Activated CD8-positive, alpha-beta memory T cell treated with anti-CD3 and anti-CD28 coated beads for 48 hours (primary cell): Measurements from ENCODE around the gene AP3S1.
"Not testable (repeated sequence)": the region's sequence is repeated elsewhere in the genome, so short reads cannot be mapped to it uniquely, and the experiment has no call there.

Source experiments
- DNase-seq, 3 experiments: peaks; one replicate each; pipeline ENCODE4 v3.0.0-alpha.2; 2020; ENCODE audit warnings: low read depth in 2 of 3, low spot score in 2 of 3

AP3S1 gene

DNA sequence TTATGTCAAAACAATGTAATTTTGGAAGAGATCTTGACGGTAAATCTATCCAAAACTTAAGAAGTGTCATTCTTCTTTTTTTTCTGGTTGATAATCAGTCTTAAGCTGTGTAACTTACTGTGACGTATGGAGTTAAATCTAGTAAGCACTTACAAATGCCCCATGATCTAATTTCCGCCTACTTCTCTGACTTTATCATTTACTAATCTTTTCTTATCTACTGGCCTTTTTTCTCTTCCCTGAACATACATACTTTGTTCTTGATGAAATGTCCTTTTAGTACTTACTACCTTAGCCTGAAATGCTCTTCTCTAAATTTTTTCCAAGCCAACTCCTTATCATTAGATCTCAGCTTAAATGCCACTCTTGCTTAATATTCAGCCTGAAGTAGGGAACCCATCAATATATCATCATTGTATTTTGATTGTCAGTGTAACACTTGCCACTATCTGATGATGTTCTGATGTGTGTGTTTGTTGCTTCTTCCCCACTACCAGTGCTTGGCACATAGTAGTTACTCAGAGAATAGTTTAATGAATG, 27.6 kb downstream of the AP3S1 start:
- no peak for DNase-seq

DNA sequence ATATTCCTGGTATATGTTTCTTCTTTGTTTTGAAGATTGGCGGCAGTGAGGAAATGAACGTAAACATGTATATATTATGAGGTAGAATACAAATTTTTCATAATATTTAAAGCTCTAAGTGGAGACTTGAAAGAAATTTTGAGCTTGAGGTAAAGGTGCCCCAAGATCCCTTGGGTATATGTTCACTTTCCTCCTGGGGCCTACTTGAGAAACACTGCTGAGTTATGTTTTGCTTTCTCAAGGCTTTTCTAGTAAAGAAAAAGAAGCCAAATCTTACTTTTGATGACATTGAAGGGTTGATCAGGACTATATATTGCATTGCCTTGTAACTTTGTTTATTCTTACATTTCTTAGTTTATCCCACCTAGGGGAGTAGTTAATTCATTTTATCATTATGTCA, 30.7 kb downstream of the AP3S1 start:
- DNase-seq: no peak

DNA sequence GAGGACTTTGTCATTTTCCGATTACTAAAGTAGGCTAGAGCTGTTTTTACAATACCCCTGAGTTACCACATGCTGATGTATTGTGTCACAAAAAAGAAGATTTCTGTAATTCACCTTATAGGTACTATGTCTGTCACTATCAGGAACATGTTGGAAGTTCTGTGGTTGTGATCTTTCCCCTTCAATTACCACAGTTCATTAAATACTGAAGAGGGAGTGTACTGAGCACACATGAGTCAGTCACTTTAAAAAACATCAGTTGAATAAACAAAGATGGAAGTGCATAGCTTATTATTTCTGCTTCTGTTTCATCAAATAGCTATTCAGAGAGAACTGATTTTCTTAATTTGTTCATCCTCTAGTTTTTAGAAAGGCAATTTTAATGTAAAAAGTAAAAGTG, 31.7 kb downstream of the AP3S1 start:
- DNase-seq: no peak

DNA sequence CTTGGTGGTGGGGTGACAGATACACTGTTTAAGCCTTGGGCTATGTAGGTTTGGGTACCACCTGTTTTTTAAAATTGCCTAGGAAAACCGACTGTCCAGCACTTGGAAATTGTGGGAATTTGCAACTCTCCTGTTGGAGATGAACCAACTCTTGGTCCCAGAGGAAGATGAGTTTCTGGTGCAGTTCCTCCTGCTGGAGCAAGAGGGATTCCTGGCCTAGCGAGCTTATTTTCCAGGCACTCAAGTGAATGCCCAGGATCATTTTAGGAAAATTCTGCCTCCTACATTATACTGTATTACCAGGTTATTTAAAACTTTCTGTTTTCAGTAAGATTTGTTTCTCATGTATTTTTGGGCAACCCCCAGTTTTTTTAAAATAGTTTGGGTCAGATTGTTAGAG, 33.7 kb downstream of the AP3S1 start:
- no peak for DNase-seq

DNA sequence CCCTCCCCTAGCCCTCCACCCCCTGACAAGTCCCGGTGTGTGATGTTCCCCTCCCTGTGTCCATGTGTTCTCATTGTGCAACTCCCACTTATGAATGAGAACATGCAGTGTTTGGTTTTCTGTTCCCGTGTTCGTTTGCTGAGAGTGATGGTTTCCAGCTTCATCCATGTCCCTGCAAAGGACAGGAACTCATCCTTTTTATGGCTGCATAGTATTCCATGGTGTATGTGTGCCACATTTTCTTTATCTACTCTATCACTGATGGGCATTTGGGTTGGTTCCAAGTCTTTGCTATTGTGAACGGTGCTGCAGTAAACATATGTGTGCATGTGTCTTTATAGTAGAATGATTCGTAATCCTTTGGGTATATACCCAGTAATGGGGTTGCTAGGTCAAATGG, 35.6 kb downstream of the AP3S1 start:
- not testable (repeated sequence) for DNase-seq

DNA sequence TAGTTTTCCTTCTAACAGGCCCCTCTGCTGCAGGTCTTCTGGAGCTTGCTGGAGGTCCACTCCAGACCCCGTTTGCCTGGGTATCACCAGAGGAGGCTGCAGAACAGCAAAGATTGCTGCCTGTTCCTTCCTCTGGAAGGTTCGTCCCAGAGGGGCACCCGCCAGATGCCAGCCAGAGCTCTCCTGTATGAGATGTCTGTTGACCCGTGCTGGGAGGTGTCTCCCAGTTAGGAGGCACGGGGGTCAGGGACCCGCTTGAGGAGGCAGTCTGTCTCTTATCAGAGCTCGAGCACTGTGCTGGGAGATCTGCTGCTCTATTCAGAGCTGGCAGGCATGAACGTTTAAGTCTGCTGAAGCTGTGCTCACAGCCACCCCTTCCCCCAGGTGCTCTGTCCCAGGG, 40.7 kb downstream of the AP3S1 start:
- DNase-seq: not testable (repeated sequence)

DNA sequence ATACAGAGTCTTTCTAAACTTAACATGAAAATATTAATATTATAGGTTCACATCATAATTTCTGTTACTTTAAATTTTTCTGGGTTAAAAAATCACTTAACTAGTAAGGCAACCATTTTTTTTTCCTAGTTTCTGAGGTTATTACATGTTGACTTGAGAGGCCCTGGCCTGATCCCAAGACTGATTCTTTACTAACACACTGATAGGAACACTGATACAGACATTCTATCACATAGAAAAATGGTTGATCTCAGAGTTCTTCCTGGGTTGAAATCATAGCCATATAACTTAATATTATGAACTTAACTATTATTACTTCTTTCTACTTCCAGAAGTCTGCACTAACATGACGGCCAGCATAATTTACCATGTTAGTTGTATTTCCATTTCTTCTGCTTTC, 43.0 kb downstream of the AP3S1 start:
- DNase-seq: no peak

DNA sequence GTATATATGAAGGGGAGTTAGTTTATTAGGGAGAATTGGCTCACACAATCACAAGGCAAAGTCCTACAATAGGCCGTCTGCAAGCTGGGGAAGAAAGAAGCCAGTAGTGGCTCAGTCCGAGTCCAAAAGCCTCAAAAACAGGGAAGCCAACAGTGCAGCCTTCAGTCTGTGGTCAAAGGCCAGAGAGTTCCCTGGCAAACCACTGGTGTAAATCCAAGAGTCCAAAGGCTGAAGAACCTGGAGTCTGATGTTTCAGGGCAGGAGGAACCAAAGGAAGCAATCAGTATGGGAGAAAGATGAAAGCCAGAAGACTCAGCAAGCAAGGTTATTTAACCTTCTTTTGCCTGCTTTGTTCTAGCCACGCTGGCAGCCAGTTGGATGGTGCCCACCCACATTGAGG, 43.5 kb downstream of the AP3S1 start:
- DNase-seq: not testable (repeated sequence)

DNA sequence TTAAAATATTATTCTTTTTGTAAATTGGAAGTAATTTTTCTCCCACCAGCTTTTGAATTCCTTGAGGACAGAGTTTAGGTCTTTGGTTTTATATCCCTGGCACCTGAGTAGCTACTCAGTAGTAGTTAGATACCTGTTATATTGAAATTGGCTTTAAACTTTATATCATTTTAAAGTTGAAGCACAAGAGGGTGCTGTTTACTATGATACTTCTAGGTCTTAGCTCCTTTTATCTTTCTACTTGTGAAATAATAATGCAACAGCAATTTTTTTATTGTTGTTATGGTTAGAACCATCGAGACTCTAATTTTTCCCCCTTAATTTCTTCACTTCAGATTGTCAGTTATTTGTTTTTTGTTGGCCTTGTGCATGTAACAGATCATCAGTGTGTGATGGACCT, 46.3 kb downstream of the AP3S1 start:
- DNase-seq: no peak

DNA sequence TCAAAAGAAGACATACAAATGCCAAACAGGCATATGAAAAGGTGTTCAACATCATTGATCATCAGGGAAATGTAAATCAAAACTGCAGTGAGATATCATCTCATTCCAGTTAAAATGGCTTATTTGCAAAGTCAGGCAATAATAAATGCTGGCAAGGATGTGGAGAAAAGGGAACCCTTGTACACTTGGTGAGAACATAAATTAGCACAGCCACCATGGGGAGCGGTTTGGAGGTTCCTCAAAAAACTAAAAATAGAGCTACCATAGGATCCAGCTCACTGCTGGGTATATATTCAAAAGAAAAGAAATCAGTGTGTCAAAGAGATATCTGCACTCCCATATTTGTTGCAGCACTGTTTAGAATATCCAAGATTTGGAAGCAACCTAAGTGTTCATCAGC, 50.3 kb downstream of the AP3S1 start:
- DNase-seq: no peak

DNA sequence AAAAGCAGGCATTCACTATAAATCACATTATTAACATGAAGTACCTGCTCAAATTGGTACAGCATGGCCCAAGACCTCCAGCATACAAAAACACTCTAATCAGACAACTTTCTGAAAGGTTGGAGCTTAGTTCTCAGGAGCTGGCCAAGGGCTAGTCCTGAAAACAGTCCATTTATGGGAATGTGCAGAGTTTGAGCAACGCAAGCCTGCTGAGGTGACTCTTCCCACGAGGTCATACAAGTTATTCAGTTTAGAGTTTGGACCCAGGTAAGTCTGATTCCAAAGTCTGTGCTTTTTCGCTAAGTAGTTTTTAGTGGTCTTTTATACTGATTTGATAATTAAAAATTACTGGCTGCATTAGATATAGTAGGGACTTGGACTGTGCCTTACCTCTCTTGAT, 52.6 kb downstream of the AP3S1 start:
- DNase-seq: no peak

DNA sequence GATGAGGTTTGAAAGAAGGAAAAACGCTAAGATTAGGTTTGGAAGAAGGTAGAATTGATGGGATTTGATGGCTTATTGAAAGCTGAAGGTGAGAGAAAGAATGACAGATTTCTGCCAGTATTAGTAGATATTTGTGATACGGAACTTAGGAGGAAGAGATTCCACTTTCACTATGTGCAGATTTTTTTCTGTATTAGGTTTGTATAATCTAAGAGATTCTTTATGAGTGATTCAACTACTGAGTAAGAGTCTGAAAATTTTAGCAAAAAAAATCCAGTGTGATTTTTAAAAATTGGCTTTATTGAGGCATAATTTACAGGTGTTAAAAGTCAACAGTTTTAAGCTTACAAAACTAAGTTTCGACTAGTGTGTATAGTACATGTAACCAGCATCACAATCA, 54.1 kb downstream of the AP3S1 start:
- DNase-seq: no peak

DNA sequence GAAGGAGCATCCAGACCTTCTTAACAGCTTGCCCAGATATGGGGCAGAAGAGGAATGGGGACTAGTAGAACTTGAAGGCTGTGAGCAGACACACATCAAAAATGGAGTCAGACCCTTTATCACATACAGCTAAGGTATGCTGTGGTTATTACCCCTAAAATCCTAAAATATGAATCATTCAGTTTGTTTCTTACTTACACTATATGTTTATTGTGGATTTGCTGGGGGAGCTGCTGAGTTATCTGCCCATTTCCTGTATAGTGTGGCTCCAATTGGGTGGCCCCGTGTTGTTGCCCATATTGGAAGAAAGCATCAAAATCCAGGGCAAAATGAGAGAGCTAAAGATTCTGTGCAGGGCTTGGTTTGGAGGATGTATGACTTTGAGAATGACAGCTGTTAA, 56.9 kb downstream of the AP3S1 start:
- DNase-seq: no peak

DNA sequence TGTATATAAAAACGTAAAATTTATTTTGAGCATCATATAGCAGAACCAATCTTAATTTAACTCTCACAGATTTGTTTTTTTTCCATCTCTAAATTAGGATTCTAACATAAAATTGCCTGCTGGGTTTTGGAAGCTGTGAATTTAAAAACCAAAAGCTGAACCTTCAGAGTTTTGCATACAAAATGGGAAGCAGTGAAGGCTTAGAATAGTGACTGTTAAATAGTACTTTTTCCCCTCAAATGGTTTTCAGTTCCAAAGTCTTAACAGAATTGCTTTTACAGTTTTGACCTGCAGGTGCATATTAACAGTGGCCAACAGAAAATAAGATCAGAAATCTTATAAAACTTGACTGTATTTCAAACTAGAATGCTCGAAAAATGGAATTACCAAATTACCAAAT, 65.4 kb downstream of the AP3S1 start:
- no peak for DNase-seq

DNA sequence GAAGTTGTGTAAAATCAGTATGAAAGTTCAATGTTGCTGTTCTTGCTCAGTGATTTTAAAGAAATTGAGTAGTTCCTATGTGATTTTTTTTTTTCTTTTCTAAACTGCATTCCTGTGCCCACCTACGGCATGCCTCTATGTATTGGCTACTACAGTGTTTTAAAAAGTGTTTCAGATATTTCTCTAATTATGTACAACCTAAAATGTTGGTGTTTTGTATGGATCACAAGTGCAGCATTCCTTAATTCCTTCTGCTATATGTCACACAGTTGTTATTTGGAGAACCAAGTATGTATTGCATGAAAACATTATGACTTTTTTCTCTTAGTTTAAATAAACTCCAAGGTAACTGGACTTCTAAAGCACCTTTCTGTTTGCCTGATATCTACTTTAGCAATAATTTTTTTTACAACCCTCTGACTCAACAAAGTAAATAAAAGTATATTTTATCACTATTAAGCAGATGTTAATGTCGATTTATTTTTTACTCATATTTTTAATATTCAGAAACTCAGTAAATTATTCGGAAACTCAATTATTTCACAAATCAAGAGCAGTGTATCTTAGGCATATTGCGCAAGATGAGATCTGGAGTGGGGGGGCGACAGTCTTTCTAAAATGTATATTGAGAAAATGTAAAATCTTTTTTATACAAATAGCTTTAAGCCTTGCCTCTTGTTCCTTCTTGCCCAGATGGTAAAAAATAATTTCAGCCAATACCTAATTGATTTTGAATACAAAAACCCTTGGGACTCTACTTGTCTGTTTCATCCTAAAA, 72.1 kb downstream of the AP3S1 start:
- not testable (repeated sequence) for DNase-seq

DNA sequence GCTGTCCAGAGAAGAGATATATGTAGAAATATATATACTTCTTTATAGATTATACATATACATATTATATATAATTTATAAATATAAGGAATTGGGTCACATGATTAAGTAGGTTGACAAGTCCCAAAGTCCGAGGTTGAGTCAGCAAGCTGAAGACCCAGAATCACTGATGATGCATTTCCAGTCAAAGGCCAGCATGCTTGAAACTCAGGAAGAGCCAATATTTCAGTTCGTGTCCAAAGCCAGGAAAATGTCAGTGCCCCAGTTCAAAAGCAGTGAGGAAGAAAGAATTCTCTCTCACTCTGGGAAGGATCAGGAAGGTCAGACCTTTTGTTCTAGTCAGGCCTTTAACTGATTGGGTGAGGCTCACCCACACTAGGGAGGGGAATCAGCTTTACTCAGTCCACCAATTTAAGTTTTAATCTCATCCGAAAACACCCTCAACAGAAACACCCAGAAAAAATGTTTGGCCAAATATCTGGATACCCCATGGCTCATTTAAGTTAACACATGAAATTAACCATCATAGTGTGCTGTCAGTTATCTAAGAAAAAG, 78.5 kb downstream of the AP3S1 start:
- no peak for DNase-seq

DNA sequence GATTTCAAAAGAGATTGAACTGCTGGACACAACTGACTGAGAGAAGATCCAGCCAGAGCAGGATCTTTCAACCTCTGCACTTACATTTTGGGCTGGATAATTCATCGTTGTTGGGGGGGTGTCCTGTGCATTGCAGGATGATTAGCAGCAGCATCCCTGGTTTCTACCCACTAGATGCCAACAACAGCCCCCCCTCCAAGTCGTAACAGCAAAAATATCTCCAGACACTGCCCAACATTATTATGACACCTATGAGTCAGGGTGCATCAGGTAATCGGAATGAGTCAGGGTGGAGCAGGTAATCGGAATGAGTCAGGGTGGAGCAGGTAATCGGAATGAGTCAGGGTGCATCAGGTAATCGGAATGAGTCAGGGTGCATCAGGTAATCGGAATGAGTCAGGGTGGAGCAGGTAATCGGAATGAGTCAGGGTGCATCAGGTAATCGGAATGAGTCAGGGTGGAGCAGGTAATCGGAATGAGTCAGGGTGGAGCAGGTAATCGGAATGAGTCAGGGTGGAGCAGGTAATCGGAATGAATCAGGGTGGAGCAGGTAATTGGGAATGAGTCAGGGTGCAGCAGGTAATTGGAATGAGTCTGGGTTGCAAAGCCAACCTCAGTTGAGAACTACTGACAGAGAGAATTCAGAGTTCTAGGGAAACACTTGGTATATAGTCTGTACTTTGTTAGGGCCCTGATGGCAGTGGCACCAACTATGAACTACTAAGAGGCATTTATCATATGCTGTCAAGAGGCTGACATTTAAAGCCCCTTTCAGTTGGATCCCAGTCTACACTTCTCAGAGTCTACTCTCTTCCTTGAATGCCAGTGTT, 87.1 kb downstream of the AP3S1 start:
- not testable (repeated sequence) for DNase-seq

DNA sequence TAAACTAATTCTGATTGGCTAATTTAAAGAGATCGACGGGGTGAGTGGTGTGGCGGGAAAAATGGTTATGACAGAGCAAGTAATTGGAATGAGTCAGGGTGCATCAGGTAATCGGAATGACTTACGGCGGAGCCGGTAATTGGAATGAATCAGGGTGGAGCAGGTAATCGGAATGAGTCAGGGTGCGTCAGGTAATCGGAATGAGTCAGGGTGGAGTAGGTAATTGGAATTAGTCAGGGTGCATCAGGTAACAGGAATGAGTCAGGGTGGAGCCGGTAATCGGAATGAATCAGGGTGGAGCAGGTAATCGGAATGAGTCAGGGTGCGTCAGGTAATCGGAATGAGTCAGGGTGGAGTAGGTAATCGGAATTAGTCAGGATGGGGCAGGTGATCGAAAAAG, 88.4 kb downstream of the AP3S1 start:
- not testable (repeated sequence) for DNase-seq

DNA sequence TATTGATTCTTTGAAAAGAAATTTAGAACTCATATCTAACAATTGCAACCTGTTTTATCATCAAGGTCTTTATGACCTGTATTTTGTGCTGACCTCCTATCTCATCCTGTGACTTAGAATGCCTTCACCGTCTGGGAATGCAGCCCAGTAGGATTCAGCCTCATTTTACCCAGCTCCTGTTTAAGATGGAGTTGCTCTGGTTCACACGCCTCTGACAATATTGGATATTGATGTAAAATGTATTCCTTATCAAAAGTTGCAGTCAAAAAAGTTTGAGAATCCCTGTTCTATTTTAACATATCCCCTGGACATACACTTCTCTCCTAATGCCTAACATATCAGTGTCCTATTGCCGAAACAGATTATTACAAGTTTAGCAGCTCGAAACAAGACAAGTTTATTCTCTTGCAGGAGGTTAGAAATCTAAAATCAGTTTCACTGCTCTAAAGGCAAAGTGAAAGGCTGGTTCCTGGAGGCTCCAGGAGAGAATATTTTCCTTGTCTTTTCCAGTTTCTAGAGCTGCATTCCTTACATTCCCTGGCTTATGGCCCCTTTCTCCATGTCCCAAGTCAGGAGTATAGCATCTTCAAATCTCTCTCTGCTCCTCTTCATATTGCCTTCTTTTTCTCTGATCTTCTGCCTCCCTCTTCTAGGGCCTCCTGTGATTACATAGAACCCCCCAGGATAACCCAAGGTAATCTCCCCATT, 89.0 kb downstream of the AP3S1 start:
- DNase-seq: no peak

DNA sequence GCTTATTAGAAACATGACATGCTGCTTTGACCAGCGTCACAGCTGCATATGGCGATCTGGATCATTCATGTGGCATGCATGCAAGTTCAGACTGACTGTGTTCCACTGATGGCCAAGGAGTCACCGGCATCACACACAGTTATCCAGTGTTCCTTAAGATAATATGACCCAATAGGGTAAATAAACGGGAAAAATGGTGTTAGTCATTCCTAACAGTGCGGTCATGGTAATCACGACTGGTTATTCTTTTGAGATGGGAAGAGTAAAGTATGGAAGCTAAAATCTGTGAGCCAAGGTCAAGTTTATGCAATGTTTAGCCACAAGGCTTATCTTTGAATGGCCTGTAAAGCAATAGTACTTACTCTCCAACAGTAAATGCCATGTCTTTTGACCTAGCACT, 91.3 kb downstream of the AP3S1 start:
- DNase-seq: no peak

DNA sequence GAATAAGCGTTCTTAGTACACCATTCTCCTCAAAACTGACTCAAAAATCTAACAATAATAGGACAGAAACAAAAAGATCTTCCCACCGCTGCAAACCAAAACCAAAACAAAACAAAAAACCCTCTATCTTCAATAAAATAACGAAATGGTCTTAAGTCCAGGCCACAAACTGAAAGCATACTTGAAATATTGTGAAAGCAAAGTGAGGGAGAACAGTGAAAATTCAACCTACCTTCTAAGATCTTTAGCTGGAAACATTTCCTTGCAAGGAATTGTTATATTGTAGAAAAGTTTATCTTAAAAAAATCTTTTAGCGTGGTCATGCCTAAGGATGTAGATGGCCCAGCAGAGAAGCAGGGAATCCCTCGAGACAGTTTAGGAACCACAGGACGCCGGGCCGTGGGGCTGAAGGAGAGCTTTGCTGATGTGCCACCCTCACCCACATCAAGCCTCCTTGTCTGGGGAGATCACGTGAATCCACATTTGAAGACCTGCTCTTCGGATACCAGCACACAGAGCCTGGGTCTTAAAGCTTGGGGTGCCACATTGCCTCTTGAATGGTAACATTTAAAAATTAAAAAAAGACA, 92.7 kb downstream of the AP3S1 start:
- no peak for DNase-seq
